ENCODE measurements around the gene LTBR. TPM values are rescaled to one million over a fixed set of nuclear protein-coding genes. Genes with fewer than 3 reads are reported as not detected.

LTBR gene
- total RNA-seq, 1 donor from 2014 or later = 28.2 TPM

GRCh38 chr12:6368906-6369525 lies 14.9 kb upstream of the LTBR start:
- no peak for DNase-seq

- no peak for DNase-seq
These were observed 13.9 kb upstream of the LTBR start for GRCh38 chr12:6369916-6370575.

- DNase-seq = no peak
These were observed 13.4 kb upstream of the LTBR start for GRCh38 chr12:6370576-6370935.

- no peak for DNase-seq
These were observed 12.8 kb upstream of the LTBR start for GRCh38 chr12:6370994-6371754.

GRCh38 chr12:6372403-6373003 lies 11.5 kb upstream of the LTBR start:
- peak; percentile 46 for DNase-seq

GRCh38 chr12:6373022-6373787 lies 10.8 kb upstream of the LTBR start:
- DNase-seq = no peak

GRCh38 chr12:6374028-6374785 lies 9.8 kb upstream of the LTBR start:
- DNase-seq = no peak

GRCh38 chr12:6374786-6375160 lies 9.2 kb upstream of the LTBR start:
- DNase-seq = no peak

- no peak for DNase-seq
These were observed 8.5 kb upstream of the LTBR start, which contains the start of gene SCNN1A for GRCh38 chr12:6375269-6376078. Gene SCNN1A (minus strand): TSS chr12:6375563. CDS start chr12:6374783, 780 bp downstream.

- DNase-seq = no peak
These were observed 7.7 kb upstream of the LTBR start for GRCh38 chr12:6376079-6376869.

- DNase-seq = no peak
These were observed 6.9 kb upstream of the LTBR start for GRCh38 chr12:6376870-6377666.

- no peak for DNase-seq
These were observed 6.3 kb upstream of the LTBR start for GRCh38 chr12:6377667-6377994.

GRCh38 chr12:6378709-6379472 lies 5.1 kb upstream of the LTBR start:
- no peak for DNase-seq

GRCh38 chr12:6380141-6381121 lies 3.5 kb upstream of the LTBR start:
- no peak for DNase-seq

- no peak for DNase-seq
These were observed 1.6 kb upstream of the LTBR start for GRCh38 chr12:6382371-6382770.

- DNase-seq = no peak
These were observed 980 bp upstream of the LTBR start for GRCh38 chr12:6382982-6383381.
